ENCODE measurements around the gene BAG3. TPM values are rescaled to one million over a fixed set of nuclear protein-coding genes. Genes with fewer than 3 reads are reported as not detected.

BAG3 gene
- total RNA-seq, 6 donors from 2014 or later = 23.0 to 53.8 (median 40.3) TPM

DNA sequence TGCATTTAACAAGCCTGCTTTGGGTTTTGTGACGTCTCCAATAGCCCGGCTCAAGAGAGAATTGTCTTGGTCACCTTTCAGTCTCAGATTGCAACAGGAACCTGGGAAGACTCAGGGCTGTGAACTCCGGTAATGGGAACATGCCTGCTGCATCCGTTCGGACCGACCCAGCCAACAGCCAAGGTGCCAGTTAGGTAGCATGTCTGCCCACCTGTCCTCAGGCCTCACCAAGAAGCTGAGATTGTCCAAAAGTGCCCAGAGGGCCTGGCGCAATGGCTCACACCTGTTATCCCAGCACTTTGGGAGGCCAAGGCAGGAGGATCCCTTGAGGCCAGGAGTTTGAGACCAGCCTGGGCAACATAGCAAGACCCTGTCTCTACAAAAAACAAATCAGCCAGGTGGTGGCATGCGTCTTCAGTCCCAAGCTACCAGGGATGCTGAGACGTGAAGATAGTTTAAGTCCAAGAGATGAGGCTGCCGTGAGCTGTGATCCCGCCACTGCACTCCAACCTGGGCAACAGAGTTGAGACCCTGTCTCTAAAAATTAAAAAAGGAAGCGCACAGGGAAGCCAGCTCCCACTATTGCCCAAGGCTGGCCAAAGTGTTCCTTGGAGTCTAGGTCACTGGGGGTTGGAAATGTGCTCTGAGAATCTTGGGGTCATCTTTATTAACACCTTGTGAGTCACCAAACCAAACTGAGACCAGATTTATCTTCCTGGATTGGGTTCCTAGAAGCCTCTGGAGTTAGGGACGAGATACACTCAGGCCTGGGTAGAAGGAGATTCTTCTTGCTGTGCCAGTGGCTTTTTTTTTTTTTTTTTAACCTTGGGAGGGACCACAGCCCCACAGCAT is 26.9 kb downstream of the BAG3 start:
- TF ChIP-seq EP300 (IDR thresholded peaks at IDR 0.05) = no peak
- TF ChIP-seq CTCF (IDR thresholded peaks at IDR 0.05) = no peak
- TF ChIP-seq POLR2A (IDR thresholded peaks at IDR 0.05) = no peak
- TF ChIP-seq POLR2AphosphoS5 (IDR thresholded peaks at IDR 0.05) = no peak
- H3K9me3 ChIP-seq = no peaks in the 10 kb centered on the region
- H3K36me3 ChIP-seq = peaks cover 28 to 49% (median 41%) of the 10 kb centered on the region in 4 donors
- WGBS, 2 donors = 94 to 95% methylated on average over 13 of the region's 13 CpGs
- no peak overlapping the region for H3K4me3 ChIP-seq
- H3K27me3 ChIP-seq = no peaks in the 10 kb centered on the region
- DNase-seq (no peak), ATAC-seq (ENCODE audit: low FRiP score in 2 of 2) (no peak)
- H3K4me1 ChIP-seq = peaks cover 12 to 33% (median 24%) of the 10 kb centered on the region in 4 donors
- no peak overlapping the region for H3K27ac ChIP-seq

DNA sequence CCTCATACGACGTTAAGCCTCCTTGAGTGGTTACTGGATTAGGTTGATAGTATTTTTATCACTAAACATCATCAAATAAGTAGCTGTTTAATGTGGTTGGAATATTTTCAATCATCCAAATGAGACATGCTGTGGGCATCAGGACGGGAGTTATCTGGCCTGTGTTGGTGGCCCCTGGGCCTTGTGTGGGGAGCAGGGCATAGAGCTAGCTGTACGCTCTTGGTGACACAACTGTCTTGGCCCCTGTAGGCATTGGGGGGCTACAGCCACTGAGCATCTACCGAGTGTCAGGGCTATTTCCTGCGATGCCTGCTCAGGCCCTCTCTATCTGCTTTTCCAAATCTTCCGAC is 28.3 kb downstream of the BAG3 start:
- no peaks in the 10 kb centered on the region for H3K27me3 ChIP-seq
- 92 to 97% methylated on average over 7 of the region's 7 CpGs for WGBS, 2 donors
- no peak for TF ChIP-seq CTCF (IDR thresholded peaks at IDR 0.05)
- TF ChIP-seq EP300 (IDR thresholded peaks at IDR 0.05) = no peak
- no peak for TF ChIP-seq POLR2AphosphoS5 (IDR thresholded peaks at IDR 0.05)
- TF ChIP-seq POLR2A (IDR thresholded peaks at IDR 0.05) = no peak
- peaks cover 16 to 36% (median 29%) of the 10 kb centered on the region in 4 donors for H3K36me3 ChIP-seq
- no peaks in the 10 kb centered on the region for H3K9me3 ChIP-seq
- ATAC-seq (ENCODE audit: low FRiP score in 2 of 2) (no peak), DNase-seq (no peak)
- no peak overlapping the region for H3K27ac ChIP-seq
- no peak overlapping the region for H3K4me3 ChIP-seq
- H3K4me1 ChIP-seq = peaks cover 12 to 33% (median 24%) of the 10 kb centered on the region in 4 donors

DNA sequence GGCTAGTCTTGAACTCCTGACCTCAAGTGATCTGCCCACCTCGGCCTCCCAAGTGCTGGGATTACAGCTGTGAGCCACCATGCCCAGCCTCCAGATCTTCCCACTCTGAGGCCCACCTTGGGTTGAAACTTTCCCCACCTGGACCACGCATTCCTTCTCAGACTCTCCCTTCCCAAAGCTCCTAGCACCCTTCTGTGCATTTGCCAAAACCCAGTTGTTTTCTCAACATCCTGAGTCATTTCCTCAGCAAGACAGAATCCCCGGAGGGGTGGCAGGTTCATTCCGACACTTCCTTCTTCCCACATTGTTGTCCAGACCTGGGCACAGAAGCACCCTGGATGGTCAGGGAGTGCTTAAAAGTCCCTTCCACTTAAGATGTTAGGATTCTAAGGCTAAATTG is 28.9 kb downstream of the BAG3 start:
- peaks cover 15 to 30% (median 24%) of the 10 kb centered on the region in 4 donors for H3K36me3 ChIP-seq
- no peaks in the 10 kb centered on the region for H3K27me3 ChIP-seq
- peak in 1 of 2 donors; percentile 57 for DNase-seq
- H3K27ac ChIP-seq = peak overlapping the region in 3 of 4 donors; percentile 23 to 46 (median 31)
- H3K4me3 ChIP-seq = no peak overlapping the region
- ATAC-seq (ENCODE audit: low FRiP score in 2 of 2) = peak in 1 of 2 donors; percentile 9
- no peak for TF ChIP-seq EP300 (IDR thresholded peaks at IDR 0.05)
- peak; percentile 27 to 33 for TF ChIP-seq POLR2AphosphoS5 (IDR thresholded peaks at IDR 0.05)
- H3K9me3 ChIP-seq = no peaks in the 10 kb centered on the region
- peaks cover 12 to 33% (median 24%) of the 10 kb centered on the region in 4 donors for H3K4me1 ChIP-seq
- WGBS, 2 donors = 41 to 44% methylated on average over 3 to 4 of the region's 4 CpGs

- Histone ChIP-seq H3K27ac (peak overlapping the region in 2 of 4 donors; percentile 31 to 46), H3K9me3 (no peaks in the 10 kb centered on the region), H3K4me1 (peaks cover 12 to 33% (median 24%) of the 10 kb centered on the region in 4 donors), H3K36me3 (peaks cover 15 to 26% (median 20%) of the 10 kb centered on the region in 4 donors), H3K4me3 (no peak overlapping the region), H3K27me3 (no peaks in the 10 kb centered on the region)
- TF ChIP-seq CTCF (IDR thresholded peaks at IDR 0.05) (no peak), POLR2A (IDR thresholded peaks at IDR 0.05) (no peak), POLR2AphosphoS5 (IDR thresholded peaks at IDR 0.05) (no peak), EP300 (IDR thresholded peaks at IDR 0.05) (no peak)
- ATAC-seq (ENCODE audit: low FRiP score in 2 of 2) (peak in 1 of 2 donors; percentile 21), DNase-seq (no peak)
- 52 to 55% methylated on average over 9 of the region's 9 CpGs for WGBS, 2 donors
These were observed 29.5 kb downstream of the BAG3 start for GRCh38 chr10:119680650-119681081.

DNA sequence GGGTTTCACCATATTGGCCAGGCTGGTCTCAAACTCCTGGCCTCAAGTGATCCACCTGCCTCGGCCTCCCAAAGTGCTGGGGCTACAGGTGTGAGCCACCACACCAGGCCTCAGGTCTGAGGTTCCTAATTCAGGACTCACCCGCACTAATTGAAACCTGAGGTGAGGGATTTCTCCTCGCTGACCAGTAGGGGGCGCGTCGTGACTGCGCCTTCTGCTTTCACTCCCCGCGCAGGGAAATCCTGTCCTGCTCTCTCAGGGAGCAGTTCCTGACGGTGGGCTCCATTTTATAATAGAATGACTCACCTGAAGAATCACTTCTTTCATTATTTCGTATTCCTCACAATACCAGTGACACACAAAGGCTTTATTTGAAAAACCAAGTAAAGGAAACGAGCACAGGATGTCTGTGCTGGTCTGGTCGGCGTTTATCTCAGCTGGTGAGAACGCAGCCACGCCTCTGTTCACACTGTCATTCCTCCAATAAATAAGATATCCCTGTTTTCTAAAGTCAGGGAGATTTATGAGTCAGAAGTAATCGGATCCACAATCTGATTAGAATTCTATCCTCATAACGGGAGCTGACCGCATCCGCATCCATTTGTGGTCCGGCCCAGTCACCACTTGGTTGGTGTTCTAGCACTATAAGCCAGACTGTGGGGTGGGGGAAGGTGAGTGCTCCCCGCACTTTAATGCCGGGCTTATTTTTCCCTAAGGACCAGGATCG is 35.4 kb downstream of the BAG3 start:
- WGBS, 2 donors = 21 to 24% methylated on average over 23 to 24 of the region's 24 CpGs
- DNase-seq = peak; percentile 62 to 84
- no peaks in the 10 kb centered on the region for H3K9me3 ChIP-seq
- peak; percentile 92 to 93 for ATAC-seq (ENCODE audit: low FRiP score in 2 of 2)
- peak overlapping the region; percentile 35 to 82 (median 56) for H3K27ac ChIP-seq
- H3K4me1 ChIP-seq = peaks cover 17 to 22% (median 18%) of the 10 kb centered on the region in 4 donors
- H3K36me3 ChIP-seq = no peaks in the 10 kb centered on the region
- H3K27me3 ChIP-seq = no peaks in the 10 kb centered on the region
- TF ChIP-seq CTCF (IDR thresholded peaks at IDR 0.05) = peak; percentile 85 to 95 (median 90)
- TF ChIP-seq POLR2A (IDR thresholded peaks at IDR 0.05) = no peak
- TF ChIP-seq POLR2AphosphoS5 (IDR thresholded peaks at IDR 0.05) = peak in 1 of 2 donors; percentile 25
- H3K4me3 ChIP-seq = peak overlapping the region in 2 of 4 donors; percentile 28 to 40

Data from upper lobe of left lung (tissue), 6 donors.